CD4-positive, alpha-beta T cell treated with Interleukin-6 at 100 ng/mL for 8 hours (primary cell): Measurements from ENCODE around the gene TCF25.
"Not testable (repeated sequence)": the region's sequence is repeated elsewhere in the genome, so short reads cannot be mapped to it uniquely, and the experiment has no call there.

ENCODE experiments used
- DNase-seq: peaks from one replicate; pipeline ENCODE4 v3.0.0-alpha.2; 2020; ENCODE audit warnings: mixed read lengths, low spot score

TCF25 gene

DNA sequence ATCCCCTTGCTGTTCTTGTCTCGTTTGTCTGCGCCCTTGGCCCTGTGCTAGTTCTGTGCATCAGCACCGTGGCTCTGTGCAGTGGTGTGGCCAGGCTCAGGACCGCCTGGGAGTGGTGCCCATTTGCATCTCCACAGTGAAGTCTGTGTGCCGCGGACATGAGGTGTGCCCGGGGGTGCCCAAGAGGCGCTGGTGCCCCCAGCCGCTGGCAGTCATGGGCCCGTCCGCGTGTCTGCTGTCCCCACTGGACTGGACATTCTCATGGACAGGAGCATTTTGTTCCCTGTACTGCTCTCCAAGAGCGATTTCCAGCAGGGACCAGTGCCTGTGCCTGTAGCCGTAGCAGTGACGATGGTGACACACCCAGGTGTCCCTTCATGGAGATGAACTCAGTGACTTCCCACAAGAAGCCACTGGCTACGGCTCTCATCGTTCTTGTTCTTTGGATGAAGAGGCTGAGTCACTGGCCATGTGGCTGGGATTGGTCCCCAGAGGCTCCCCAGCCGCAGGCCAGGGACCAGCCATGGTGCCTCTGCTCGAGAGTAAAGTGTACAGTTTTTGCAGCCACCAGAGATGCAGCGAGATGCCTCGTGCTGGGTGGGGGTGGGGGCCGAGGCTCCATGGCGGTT, 32.2 kb downstream of the TCF25 start:
- no peak for DNase-seq

DNA sequence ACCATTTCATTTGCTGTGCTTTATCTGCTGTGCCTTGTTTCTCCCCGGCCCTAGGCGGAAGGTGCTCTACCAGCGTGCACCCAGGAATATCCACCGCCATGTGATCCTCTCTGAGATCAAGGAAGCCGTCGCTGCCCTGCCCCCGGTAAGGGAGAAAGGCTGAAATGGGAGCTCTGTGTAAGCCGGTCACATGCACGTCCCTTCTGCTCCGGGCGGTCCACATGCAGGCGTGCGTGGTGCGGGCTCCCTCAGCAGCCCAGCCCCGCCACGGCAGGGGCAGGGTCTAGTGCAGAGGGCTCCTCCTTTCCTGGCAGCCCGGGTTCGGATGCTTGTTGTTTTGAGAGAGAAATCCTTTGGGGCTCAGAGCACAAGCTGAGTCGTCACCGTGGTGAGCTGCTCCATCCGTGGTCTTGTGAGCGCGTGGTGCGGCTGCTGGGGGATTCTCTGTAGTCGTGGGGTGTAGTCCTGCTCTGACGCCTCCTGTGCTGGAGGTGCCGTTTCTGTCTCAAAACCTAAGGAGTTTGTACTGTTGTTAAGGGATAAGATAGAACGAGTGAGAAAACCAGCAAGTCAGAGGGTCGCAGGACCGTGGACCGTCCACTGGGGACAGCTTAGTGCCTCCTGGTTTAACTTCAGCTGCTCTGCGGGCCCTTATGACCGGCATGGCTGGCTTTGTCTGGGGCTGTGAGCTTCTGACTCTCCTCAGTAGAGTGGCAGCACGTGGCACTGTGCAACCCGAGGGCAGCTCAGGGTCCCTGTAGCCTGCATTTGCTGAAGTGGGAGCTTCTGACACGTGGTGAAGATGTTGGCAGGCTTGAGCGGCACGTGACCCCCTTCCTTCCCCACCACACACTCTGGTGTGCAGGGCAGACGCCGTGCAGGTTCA, 33.0 kb downstream of the TCF25 start:
- DNase-seq: no peak

GRCh38 chr16:89907055-89907814, 33.8 kb downstream of the TCF25 start:
- no peak for DNase-seq

DNA sequence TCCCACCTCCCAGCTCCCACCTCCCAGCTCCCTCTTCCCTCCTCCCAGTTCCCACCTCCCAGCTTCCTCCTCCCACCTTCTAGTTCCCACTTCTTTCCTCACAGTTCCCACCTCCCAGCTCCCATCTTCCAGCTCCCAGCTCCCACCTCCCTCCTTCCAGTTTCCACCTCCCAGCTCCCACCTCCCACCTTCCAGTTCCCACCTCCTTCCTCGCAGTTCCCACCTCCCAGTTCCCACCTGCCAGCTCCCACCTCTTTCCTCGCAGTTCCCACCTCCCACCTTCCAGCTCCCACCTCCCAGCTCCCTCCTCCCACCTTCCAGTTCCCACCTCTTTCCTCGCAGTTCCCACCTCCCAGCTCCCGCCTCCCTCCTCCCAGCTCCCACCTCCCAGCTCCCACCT, 34.8 kb downstream of the TCF25 start:
- no peak for DNase-seq

GRCh38 chr16:89909777-89910716, 36.7 kb downstream of the TCF25 start:
- DNase-seq: peak; percentile 61

- DNase-seq: no peak
Observed at GRCh38 chr16:89910717-89911354, 37.4 kb downstream of the TCF25 start.

DNA sequence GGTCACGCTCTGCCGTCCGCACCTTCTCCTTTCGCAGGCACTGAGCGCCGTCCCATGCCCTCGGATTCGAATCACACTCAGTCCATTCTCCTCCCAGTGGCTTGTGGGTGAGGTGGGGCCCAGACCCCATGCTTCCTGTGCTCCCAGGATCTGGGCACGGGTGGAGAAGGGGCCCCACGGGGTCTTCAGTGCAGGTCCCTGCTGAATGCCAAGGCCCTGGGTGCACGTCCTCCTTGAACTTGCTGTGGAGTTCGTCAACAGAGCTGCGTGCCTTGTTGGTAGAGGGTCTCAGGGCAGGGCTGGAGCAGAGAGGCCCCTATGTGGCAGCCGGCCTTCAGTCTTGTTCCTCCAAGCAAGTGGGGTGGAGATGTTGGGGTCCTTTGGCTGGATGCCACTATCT, 38.0 kb downstream of the TCF25 start:
- no peak for DNase-seq

- no peak for DNase-seq
Observed at GRCh38 chr16:89912143-89912542, 38.8 kb downstream of the TCF25 start.

GRCh38 chr16:89912627-89913026, 39.2 kb downstream of the TCF25 start:
- DNase-seq: no peak

DNA sequence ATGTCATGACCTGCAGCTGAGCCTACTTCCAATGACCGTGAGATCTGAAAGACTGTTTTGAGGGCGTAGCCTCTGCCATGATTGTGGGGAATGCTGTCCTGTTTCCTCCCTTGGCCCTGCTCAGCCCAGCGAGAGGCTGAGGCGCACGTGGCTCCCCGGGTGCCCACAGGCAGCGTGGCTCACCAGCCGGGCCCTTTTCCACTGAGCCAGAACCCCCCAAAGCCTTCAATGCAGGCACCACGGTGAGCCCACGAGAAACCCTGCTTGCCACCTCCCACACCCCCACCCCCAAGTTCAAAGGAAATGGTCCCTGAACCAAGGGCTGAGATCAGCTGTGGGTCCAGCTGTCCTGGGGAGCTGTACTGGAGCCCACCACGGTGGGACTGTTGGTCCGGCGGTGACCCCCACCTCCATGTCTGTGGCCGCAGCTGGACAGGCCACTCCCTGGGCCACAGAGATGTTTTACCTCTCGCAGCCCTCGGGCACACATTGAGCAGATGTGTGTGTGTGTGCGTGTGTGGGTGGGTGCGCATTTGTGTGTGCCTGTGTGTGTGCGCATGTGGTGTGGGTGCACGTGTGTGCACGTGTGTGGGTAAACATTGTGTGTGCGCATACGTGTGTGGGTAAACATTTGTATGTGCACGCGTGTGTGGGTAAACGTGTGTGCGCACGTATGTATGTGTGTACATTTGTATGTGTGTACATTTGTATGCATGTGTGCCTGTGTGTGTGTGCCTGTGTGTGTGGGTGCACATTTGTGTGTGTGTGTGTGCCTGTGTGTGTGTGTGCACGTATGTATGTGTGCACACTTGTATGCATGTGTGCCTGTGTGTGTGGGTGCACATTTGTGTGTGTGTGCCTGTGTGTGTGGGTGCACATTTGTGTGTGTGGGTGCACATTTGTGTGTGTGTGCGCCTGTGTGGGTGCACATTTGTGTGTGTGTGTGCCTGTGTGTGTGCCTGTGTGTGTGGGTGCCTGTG, 40.3 kb downstream of the TCF25 start:
- DNase-seq: no peak

DNA sequence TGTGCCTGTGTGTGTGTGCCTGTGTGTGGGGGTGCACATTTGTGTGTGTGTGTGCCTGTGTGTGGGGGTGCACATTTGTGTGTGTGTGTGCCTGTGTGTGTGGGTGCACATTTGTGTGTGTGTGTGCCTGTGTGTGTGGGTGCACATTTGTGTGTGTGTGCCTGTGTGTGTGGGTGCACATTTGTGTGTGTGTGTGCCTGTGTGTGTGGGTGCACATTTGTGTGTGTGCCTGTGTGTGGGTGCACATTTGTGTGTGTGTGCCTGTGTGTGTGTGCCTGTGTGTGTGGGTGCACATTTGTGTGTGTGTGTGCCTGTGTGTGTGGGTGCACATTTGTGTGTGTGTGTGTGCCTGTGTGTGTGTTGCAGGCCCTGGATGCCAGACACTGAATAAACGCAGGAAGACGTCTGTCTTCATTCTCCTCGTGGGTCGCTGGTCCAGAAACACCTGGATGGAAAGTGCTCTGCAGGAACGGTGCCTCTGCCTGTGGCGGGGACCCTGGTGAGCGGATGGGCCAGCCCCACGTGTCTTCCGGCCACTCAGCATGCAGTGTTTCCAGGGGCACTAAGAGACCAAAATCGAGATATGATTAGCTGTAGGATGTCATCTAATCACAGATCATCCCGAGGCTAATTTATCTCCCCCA, 41.4 kb downstream of the TCF25 start:
- DNase-seq: not testable (repeated sequence)

- DNase-seq: no peak
Observed at GRCh38 chr16:89915303-89916232, 42.2 kb downstream of the TCF25 start.

- DNase-seq: peak; percentile 72
Observed at GRCh38 chr16:89917773-89918452, 44.5 kb downstream of the TCF25 start.

DNA sequence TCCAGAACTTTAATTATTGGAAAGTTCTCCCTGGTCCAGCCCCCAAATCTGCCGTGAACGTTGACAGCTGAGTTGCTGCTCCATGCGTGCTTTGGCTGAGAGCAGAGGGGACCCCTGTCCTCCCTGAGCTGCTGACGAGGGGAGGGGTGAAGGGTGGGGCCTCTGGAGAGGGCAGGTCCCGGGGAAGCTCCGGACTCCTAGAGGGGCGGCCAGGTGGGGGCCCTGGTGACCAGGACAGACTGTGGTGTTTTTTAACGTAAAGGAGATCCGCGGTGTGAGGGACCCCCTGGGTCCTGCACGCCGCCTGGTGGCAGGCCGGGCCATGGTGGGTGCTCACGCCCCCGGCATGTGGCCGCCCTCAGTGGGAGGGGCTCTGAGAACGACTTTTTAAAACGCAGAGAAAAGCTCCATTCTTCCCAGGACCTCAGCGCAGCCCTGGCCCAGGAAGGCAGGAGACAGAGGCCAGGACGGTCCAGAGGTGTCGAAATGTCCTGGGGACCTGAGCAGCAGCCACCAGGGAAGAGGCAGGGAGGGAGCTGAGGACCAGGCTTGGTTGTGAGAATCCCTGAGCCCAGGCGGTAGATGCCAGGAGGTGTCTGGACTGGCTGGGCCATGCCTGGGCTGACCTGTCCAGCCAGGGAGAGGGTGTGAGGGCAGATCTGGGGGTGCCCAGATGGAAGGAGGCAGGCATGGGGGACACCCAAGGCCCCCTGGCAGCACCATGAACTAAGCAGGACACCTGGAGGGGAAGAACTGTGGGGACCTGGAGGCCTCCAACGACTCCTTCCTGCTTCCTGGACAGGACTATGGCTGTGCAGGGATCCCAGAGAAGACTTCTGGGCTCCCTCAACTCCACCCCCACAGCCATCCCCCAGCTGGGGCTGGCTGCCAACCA, 45.3 kb downstream of the TCF25 start, which contains the start of gene MC1R:
Gene MC1R, plus strand, starts transcription at position 410 of the 895 bp plus-strand sequence. Its CDS starts 397 bp downstream, at position 807.
- DNase-seq: no peak

- no peak for DNase-seq
Observed at GRCh38 chr16:89919535-89920406, 46.4 kb downstream of the TCF25 start.
